Activated CD4-positive, alpha-beta T cell treated with anti-CD3 and anti-CD28 coated beads, Interleukin-2, amount 10 ng/mL, durations not matched to agents 24 days and 14 days (primary cell): ENCODE measurements around the gene FAS. TPM values are rescaled to one million over a fixed set of nuclear protein-coding genes. Genes with fewer than 3 reads are reported as not detected.

Source experiments
- DNase-seq: peaks from one replicate; pipeline ENCODE4 v3.0.0; 2022
- H3K27ac Mint-ChIP-seq: one replicate; pipeline ENCODE4 v1.8.0; 2022; ENCODE audit warnings: mild to moderate bottlenecking, mixed read lengths
- H3K27me3 Mint-ChIP-seq: one replicate; pipeline ENCODE4 v1.8.0; 2022; ENCODE audit warnings: mixed read lengths
- H3K36me3 Mint-ChIP-seq: one replicate; pipeline ENCODE4 v1.8.0; 2022; ENCODE audit warnings: low read depth, mild to moderate bottlenecking, mixed read lengths
- H3K4me1 Mint-ChIP-seq: one replicate; pipeline ENCODE4 v1.8.0; 2021; ENCODE audit warnings: mixed read lengths
- H3K4me3 Mint-ChIP-seq: one replicate; pipeline ENCODE4 v1.8.0; 2022; ENCODE audit warnings: mild to moderate bottlenecking, moderate library complexity, mixed read lengths
- H3K9me3 Mint-ChIP-seq: one replicate; pipeline ENCODE4 v1.8.0; 2021; ENCODE audit warnings: mixed read lengths
- intact Hi-C: fragments of 100-400 bp; cut with micrococcal nuclease; formaldehyde crosslinking; loops from one replicate; pipeline ENCODE4 v1.15.1; 2023
- total RNA-seq: library from RNA; stranded (reverse); gene quantifications from 2 replicates; pipeline ENCODE4 v1.2.3, GENCODE V29; 2022

Gene FAS
- total RNA-seq, result 29.9 and 31.1 TPM in 2 replicates

GRCh38 chr10:88990384-88991160, at the start of gene FAS:
Gene FAS, plus strand, starts transcription at chr10:88990798. Its CDS starts 79 bp downstream, at chr10:88990877.
- peak; percentile 94 for DNase-seq
- Mint-ChIP-seq H3K36me3 (peaks cover 17% of the 10 kb centered on the region), H3K9me3 (peaks cover 4% of the 10 kb centered on the region), H3K27me3 (no peaks in the 10 kb centered on the region), H3K27ac (peak within 1 kb of the TSS; percentile 97), H3K4me1 (peaks cover 59% of the 10 kb centered on the region), H3K4me3 (peak within 1 kb of the TSS; percentile 96)
- intact Hi-C loops, result loop anchor here (1.0 to 5.0 kb wide), 9 partner anchors 11 to 198 kb away; partner anchors contain the start of gene STAMBPL1

- H3K4me3 Mint-ChIP-seq, result no peak overlapping the region
- no peak for DNase-seq
- H3K27me3 Mint-ChIP-seq, result no peaks in the 10 kb centered on the region
- intact Hi-C loops, result no loop called here
- H3K4me1 Mint-ChIP-seq, result peaks cover 11% of the 10 kb centered on the region
- H3K27ac Mint-ChIP-seq, result no peak overlapping the region
- H3K36me3 Mint-ChIP-seq, result peaks cover 34% of the 10 kb centered on the region
- H3K9me3 Mint-ChIP-seq, result no peaks in the 10 kb centered on the region
Observed at GRCh38 chr10:88941026-88941425, 49.6 kb upstream of the FAS start.

GRCh38 chr10:88943778-88944177, 46.8 kb upstream of the FAS start:
- intact Hi-C loops, result no loop called here
- Mint-ChIP-seq H3K9me3 (no peaks in the 10 kb centered on the region), H3K4me3 (no peak overlapping the region), H3K36me3 (peaks cover 27% of the 10 kb centered on the region), H3K4me1 (peaks cover 12% of the 10 kb centered on the region), H3K27me3 (no peaks in the 10 kb centered on the region), H3K27ac (no peak overlapping the region)
- no peak for DNase-seq

- Mint-ChIP-seq H3K9me3 (no peaks in the 10 kb centered on the region), H3K36me3 (peaks cover 22% of the 10 kb centered on the region), H3K4me1 (peaks cover 12% of the 10 kb centered on the region), H3K27me3 (no peaks in the 10 kb centered on the region), H3K27ac (no peak overlapping the region), H3K4me3 (no peak overlapping the region)
- intact Hi-C loops, result no loop called here
- DNase-seq, result no peak
Observed at GRCh38 chr10:88944813-88945212, 45.8 kb upstream of the FAS start.

GRCh38 chr10:88946200-88946599, 44.4 kb upstream of the FAS start:
- intact Hi-C loops, result no loop called here
- H3K27me3 Mint-ChIP-seq, result no peaks in the 10 kb centered on the region
- DNase-seq, result no peak
- no peaks in the 10 kb centered on the region for H3K9me3 Mint-ChIP-seq
- peaks cover 21% of the 10 kb centered on the region for H3K36me3 Mint-ChIP-seq
- no peak overlapping the region for H3K4me3 Mint-ChIP-seq
- no peak overlapping the region for H3K27ac Mint-ChIP-seq
- H3K4me1 Mint-ChIP-seq, result peaks cover 12% of the 10 kb centered on the region

- no peak for DNase-seq
- no peak overlapping the region for H3K4me3 Mint-ChIP-seq
- H3K27ac Mint-ChIP-seq, result no peak overlapping the region
- peaks cover 15% of the 10 kb centered on the region for H3K36me3 Mint-ChIP-seq
- H3K9me3 Mint-ChIP-seq, result no peaks in the 10 kb centered on the region
- H3K4me1 Mint-ChIP-seq, result peaks cover 12% of the 10 kb centered on the region
- no peaks in the 10 kb centered on the region for H3K27me3 Mint-ChIP-seq
- intact Hi-C loops, result no loop called here
Observed at GRCh38 chr10:88946965-88947590, 43.5 kb upstream of the FAS start.

- Mint-ChIP-seq H3K9me3 (no peaks in the 10 kb centered on the region), H3K27ac (no peak overlapping the region), H3K4me1 (peaks cover 12% of the 10 kb centered on the region), H3K27me3 (no peaks in the 10 kb centered on the region), H3K4me3 (no peak overlapping the region), H3K36me3 (peaks cover 9% of the 10 kb centered on the region)
- intact Hi-C loops, result no loop called here
- no peak for DNase-seq
Observed at GRCh38 chr10:88949051-88949450, 41.5 kb upstream of the FAS start.

- Mint-ChIP-seq H3K27ac (no peak overlapping the region), H3K4me3 (no peak overlapping the region), H3K27me3 (no peaks in the 10 kb centered on the region), H3K36me3 (peaks cover 9% of the 10 kb centered on the region), H3K9me3 (no peaks in the 10 kb centered on the region), H3K4me1 (peaks cover 4% of the 10 kb centered on the region)
- intact Hi-C loops, result no loop called here
- no peak for DNase-seq
Observed at GRCh38 chr10:88949912-88950837, 40.4 kb upstream of the FAS start.

- intact Hi-C loops, result no loop called here
- no peak for DNase-seq
- no peak within 1 kb of the TSS for H3K27ac Mint-ChIP-seq
- no peaks in the 10 kb centered on the region for H3K4me1 Mint-ChIP-seq
- H3K36me3 Mint-ChIP-seq, result peaks cover 2% of the 10 kb centered on the region
- no peaks in the 10 kb centered on the region for H3K9me3 Mint-ChIP-seq
- H3K27me3 Mint-ChIP-seq, result no peaks in the 10 kb centered on the region
- no peak within 1 kb of the TSS for H3K4me3 Mint-ChIP-seq
Observed at GRCh38 chr10:88952647-88953111, 37.9 kb upstream of the FAS start, which contains the start of gene ACTA2. Gene ACTA2, minus strand, starts transcription at chr10:88952773. Its CDS starts 3,843 bp downstream, at chr10:88948930.

GRCh38 chr10:88953662-88954061, 36.9 kb upstream of the FAS start:
- H3K9me3 Mint-ChIP-seq, result no peaks in the 10 kb centered on the region
- no peaks in the 10 kb centered on the region for H3K27me3 Mint-ChIP-seq
- no peaks in the 10 kb centered on the region for H3K4me1 Mint-ChIP-seq
- intact Hi-C loops, result no loop called here
- H3K36me3 Mint-ChIP-seq, result peaks cover 2% of the 10 kb centered on the region
- no peak for DNase-seq
- no peak overlapping the region for H3K27ac Mint-ChIP-seq
- H3K4me3 Mint-ChIP-seq, result no peak overlapping the region

- H3K4me1 Mint-ChIP-seq, result no peaks in the 10 kb centered on the region
- peaks cover 2% of the 10 kb centered on the region for H3K36me3 Mint-ChIP-seq
- H3K27ac Mint-ChIP-seq, result no peak overlapping the region
- H3K9me3 Mint-ChIP-seq, result no peaks in the 10 kb centered on the region
- DNase-seq, result no peak
- intact Hi-C loops, result no loop called here
- H3K27me3 Mint-ChIP-seq, result no peaks in the 10 kb centered on the region
- no peak overlapping the region for H3K4me3 Mint-ChIP-seq
Observed at GRCh38 chr10:88954458-88955083, 36.0 kb upstream of the FAS start.

- Mint-ChIP-seq H3K9me3 (no peaks in the 10 kb centered on the region), H3K4me3 (no peak overlapping the region), H3K27ac (no peak overlapping the region), H3K36me3 (peaks cover under 1% of the 10 kb centered on the region), H3K4me1 (peaks cover 21% of the 10 kb centered on the region), H3K27me3 (peaks cover 1% of the 10 kb centered on the region)
- intact Hi-C loops, result no loop called here
- no peak for DNase-seq
Observed at GRCh38 chr10:88957381-88957780, 33.2 kb upstream of the FAS start.

- Mint-ChIP-seq H3K4me1 (peaks cover 27% of the 10 kb centered on the region), H3K36me3 (peaks cover 3% of the 10 kb centered on the region)
Observed at GRCh38 chr10:88958721-88959120, 31.9 kb upstream of the FAS start.

More at GRCh38 chr10:88958721-88959120, 31.9 kb upstream of the FAS start:
- Mint-ChIP-seq H3K4me3 (no peak overlapping the region), H3K27me3 (peaks cover 3% of the 10 kb centered on the region), H3K27ac (no peak overlapping the region), H3K9me3 (no peaks in the 10 kb centered on the region)
- DNase-seq, result no peak
- intact Hi-C loops, result no loop called here
